Activated T-cell treated with anti-CD3 and anti-CD28 coated beads for 1 hour (primary cell): ENCODE measurements around the gene UGT1A9.

Experiments
- DNase-seq: peaks from one replicate; pipeline ENCODE4 v3.0.0-alpha.2; 2020; ENCODE audit warnings: low read depth

Gene UGT1A9

GRCh38 chr2:233796254-233796653, 124.6 kb downstream of the UGT1A9 start:
- DNase-seq, result no peak

- no peak for DNase-seq
These were observed 126.8 kb downstream of the UGT1A9 start for GRCh38 chr2:233798335-233799086.

- DNase-seq, result no peak
These were observed 127.5 kb downstream of the UGT1A9 start for GRCh38 chr2:233799087-233799665.

- DNase-seq, result no peak
These were observed 128.0 kb downstream of the UGT1A9 start for GRCh38 chr2:233799716-233800115.

GRCh38 chr2:233800208-233800607, 128.5 kb downstream of the UGT1A9 start:
- no peak for DNase-seq

- DNase-seq, result no peak
These were observed 129.8 kb downstream of the UGT1A9 start for GRCh38 chr2:233801357-233802131.

- no peak for DNase-seq
These were observed 130.6 kb downstream of the UGT1A9 start for GRCh38 chr2:233802132-233802815.

GRCh38 chr2:233803292-233803911, 131.7 kb downstream of the UGT1A9 start:
- no peak for DNase-seq

GRCh38 chr2:233803994-233804393, 132.3 kb downstream of the UGT1A9 start:
- DNase-seq, result no peak

GRCh38 chr2:233807215-233807865, 135.6 kb downstream of the UGT1A9 start:
- DNase-seq, result no peak

- no peak for DNase-seq
These were observed 136.6 kb downstream of the UGT1A9 start for GRCh38 chr2:233807966-233808935.

GRCh38 chr2:233810385-233810784, 138.7 kb downstream of the UGT1A9 start:
- no peak for DNase-seq

- DNase-seq, result no peak
These were observed 139.4 kb downstream of the UGT1A9 start for GRCh38 chr2:233811087-233811486.

GRCh38 chr2:233811732-233812131, 140.0 kb downstream of the UGT1A9 start:
- DNase-seq, result no peak

- no peak for DNase-seq
These were observed 141.7 kb downstream of the UGT1A9 start for GRCh38 chr2:233813236-233814055.

- no peak for DNase-seq
These were observed 142.5 kb downstream of the UGT1A9 start for GRCh38 chr2:233814056-233814835.

- no peak for DNase-seq
These were observed 144.2 kb downstream of the UGT1A9 start for GRCh38 chr2:233815861-233816260.

GRCh38 chr2:233816334-233816733, 144.6 kb downstream of the UGT1A9 start:
- DNase-seq, result no peak

- DNase-seq, result no peak
These were observed 145.1 kb downstream of the UGT1A9 start for GRCh38 chr2:233816771-233817170.
